WTC11 (cell line): ENCODE data around the gene MEF2D. TPM values are rescaled to one million over a fixed set of nuclear protein-coding genes. Genes with fewer than 3 reads are reported as not detected.

Source experiments
- ATAC-seq: fragments of 200-7000 bp; cut with Tn5 transposase; 2 replicates; pipeline ENCODE4 v1.10.0; 2021; ENCODE audit warnings: mild to moderate bottlenecking, moderate library complexity
- CTCF ChIA-PET: fragments of 300-600 bp; sonication (Branson Sonifier 250); formaldehyde crosslinking; loops from one replicate; lab custom pipeline; 2021; ENCODE audit warnings: antibody characterized with exemption; lab: Charles Lee
- POLR2A ChIA-PET: fragments of 350-600 bp; sonication (Branson Sonifier 250); formaldehyde crosslinking; loops from one replicate; lab custom pipeline; 2021; ENCODE audit warnings: antibody characterized with exemption; lab: Charles Lee
- DNase-seq: peaks from one replicate; pipeline ENCODE4 v3.0.0; 2021; ENCODE audit warnings: low spot score
- H3K27ac Mint-ChIP-seq: 2 replicates; pipeline ENCODE4 v1.8.0; 2021; ENCODE audit warnings: mixed read lengths
- H3K27me3 Mint-ChIP-seq: 2 replicates; pipeline ENCODE4 v1.8.0; 2021; ENCODE audit warnings: low read depth, mild to moderate bottlenecking, moderate library complexity, mixed read lengths
- H3K36me3 Mint-ChIP-seq: 2 replicates; pipeline ENCODE4 v1.8.0; 2021; ENCODE audit warnings: mixed read lengths
- H3K4me1 Mint-ChIP-seq: 2 replicates; pipeline ENCODE4 v1.8.0; 2022; ENCODE audit warnings: mixed read lengths
- H3K4me3 Mint-ChIP-seq: 2 replicates; pipeline ENCODE4 v1.8.0; 2021; ENCODE audit warnings: mild to moderate bottlenecking, moderate library complexity, mixed read lengths
- H3K9me3 Mint-ChIP-seq: 2 replicates; pipeline ENCODE4 v1.8.0; 2021; ENCODE audit warnings: mixed read lengths
- AFF4 ChIP-seq: sonication (generic); formaldehyde crosslinking; IDR thresholded peaks from 2 replicates; pipeline ENCODE4 v1.8.1; 2023; ENCODE audit warnings: mild to moderate bottlenecking, missing genetic modification reagents, borderline replicate concordance
- AR ChIP-seq: fragments of 250-450 bp; sonication (Bioruptor Pico); IDR thresholded peaks from 2 replicates; pipeline ENCODE4 v1.9.0; 2021; ENCODE audit warnings: mild to moderate bottlenecking
- FOXJ3 ChIP-seq: sonication (generic); formaldehyde crosslinking; IDR thresholded peaks from 2 replicates; pipeline ENCODE4 v1.9.0; 2021; ENCODE audit warnings: missing genetic modification reagents, mild to moderate bottlenecking, borderline replicate concordance
- GRHL2 ChIP-seq: fragments of 250-450 bp; sonication (Bioruptor Pico); IDR thresholded peaks from 2 replicates; pipeline ENCODE4 v1.8.0; 2022; ENCODE audit warnings: mild to moderate bottlenecking, moderate library complexity; ENCODE audit not compliant: insufficient replicate concordance, severe bottlenecking
- GTF2I ChIP-seq: fragments of 250-450 bp; sonication (Bioruptor Pico); conservative IDR thresholded peaks from 2 replicates; pipeline ENCODE4 v1.4.0; 2021; ENCODE audit warnings: mild to moderate bottlenecking
- KAT7 ChIP-seq: sonication (generic); formaldehyde crosslinking; IDR thresholded peaks from 2 replicates; pipeline ENCODE4 v1.8.1; 2023; ENCODE audit warnings: missing genetic modification reagents, mild to moderate bottlenecking, borderline replicate concordance
- SMAD3 ChIP-seq: sonication (generic); formaldehyde crosslinking; IDR thresholded peaks from 2 replicates; pipeline ENCODE4 v1.8.0; 2022; ENCODE audit warnings: missing genetic modification reagents, mild to moderate bottlenecking, borderline replicate concordance
- SOX15 ChIP-seq: fragments of 250-450 bp; sonication (Bioruptor Pico); IDR thresholded peaks from 2 replicates; pipeline ENCODE4 v1.9.0; 2021; ENCODE audit warnings: mild to moderate bottlenecking
- ZMAT4 ChIP-seq: fragments of 250-450 bp; sonication (Bioruptor Pico); IDR thresholded peaks from 2 replicates; pipeline ENCODE4 v1.9.0; 2021; ENCODE audit warnings: mild to moderate bottlenecking
- ZNF121 ChIP-seq: sonication (generic); formaldehyde crosslinking; IDR thresholded peaks from 2 replicates; pipeline ENCODE4 v1.8.0; 2023; ENCODE audit warnings: missing genetic modification reagents
- ZNF138 ChIP-seq: sonication (generic); formaldehyde crosslinking; conservative IDR thresholded peaks from 2 replicates; pipeline ENCODE4 v1.8.1; 2022; ENCODE audit warnings: mild to moderate bottlenecking, moderate library complexity, missing genetic modification reagents
- ZNF396 ChIP-seq: fragments of 250-450 bp; sonication (Bioruptor Pico); IDR thresholded peaks from 2 replicates; pipeline ENCODE4 v1.8.0; 2021; ENCODE audit warnings: mild to moderate bottlenecking, moderate library complexity, borderline replicate concordance
- total RNA-seq: library from RNA; stranded (reverse); gene quantifications from 3 replicates; pipeline ENCODE4 v1.2.3, GENCODE V29; 2021
- TF ChIP-seq, protein P1 (sequence below): fragments of 250-450 bp; sonication (Bioruptor Pico); IDR thresholded peaks from 2 replicates; pipeline ENCODE4 v2.1.2; 2022; ENCODE audit warnings: mild to moderate bottlenecking, moderate library complexity
- TF ChIP-seq, protein P2 (sequence below): sonication (generic); formaldehyde crosslinking; IDR thresholded peaks from 2 replicates; pipeline ENCODE4 v1.8.0; 2022; ENCODE audit warnings: mild to moderate bottlenecking, missing genetic modification reagents
- TF ChIP-seq, protein P3 (sequence below): fragments of 250-450 bp; sonication (Bioruptor Pico); IDR thresholded peaks from 2 replicates; pipeline ENCODE4 v1.9.0; 2021; ENCODE audit warnings: moderate library complexity, mild to moderate bottlenecking, inconsistent platforms, borderline replicate concordance
- TF ChIP-seq, protein P4 (sequence below): sonication (generic); formaldehyde crosslinking; IDR thresholded peaks from 2 replicates; pipeline ENCODE4 v1.8.1; 2022; ENCODE audit warnings: mild to moderate bottlenecking, moderate library complexity, missing genetic modification reagents
- TF ChIP-seq, protein P5 (sequence below): sonication (generic); formaldehyde crosslinking; IDR thresholded peaks from 2 replicates; pipeline ENCODE4 v1.8.0; 2022; ENCODE audit warnings: missing genetic modification reagents

Gene MEF2D
- total RNA-seq, 1 experiment from 2014 or later, result 24.1 TPM

GRCh38 chr1:156537027-156537426, 36.5 kb upstream of the MEF2D start:
- POLR2A ChIA-PET, result no interaction called here
- H3K27ac Mint-ChIP-seq, result no peak overlapping the region
- H3K9me3 Mint-ChIP-seq, result no peaks in the 10 kb centered on the region
- ATAC-seq, result no peak
- CTCF ChIA-PET, result interaction anchor here (2.2 kb wide), 1 partner anchor 56 kb away, joined by 10 read pairs; no protein-coding TSS in a partner anchor
- H3K27me3 Mint-ChIP-seq, result no peaks in the 10 kb centered on the region
- peaks cover 9% of the 10 kb centered on the region; the same call in 1 of the 2 replicates for H3K4me1 Mint-ChIP-seq
- H3K4me3 Mint-ChIP-seq, result no peak overlapping the region
- peaks cover 46% of the 10 kb centered on the region for H3K36me3 Mint-ChIP-seq
- no peak for DNase-seq
- no peak for TF ChIP-seq ZMAT4 (CRISPR knock-in tag)
- no peak for TF ChIP-seq GRHL2
- no peak for TF ChIP-seq KAT7 (CRISPR knock-in tag)
- TF ChIP-seq, protein P1, sequence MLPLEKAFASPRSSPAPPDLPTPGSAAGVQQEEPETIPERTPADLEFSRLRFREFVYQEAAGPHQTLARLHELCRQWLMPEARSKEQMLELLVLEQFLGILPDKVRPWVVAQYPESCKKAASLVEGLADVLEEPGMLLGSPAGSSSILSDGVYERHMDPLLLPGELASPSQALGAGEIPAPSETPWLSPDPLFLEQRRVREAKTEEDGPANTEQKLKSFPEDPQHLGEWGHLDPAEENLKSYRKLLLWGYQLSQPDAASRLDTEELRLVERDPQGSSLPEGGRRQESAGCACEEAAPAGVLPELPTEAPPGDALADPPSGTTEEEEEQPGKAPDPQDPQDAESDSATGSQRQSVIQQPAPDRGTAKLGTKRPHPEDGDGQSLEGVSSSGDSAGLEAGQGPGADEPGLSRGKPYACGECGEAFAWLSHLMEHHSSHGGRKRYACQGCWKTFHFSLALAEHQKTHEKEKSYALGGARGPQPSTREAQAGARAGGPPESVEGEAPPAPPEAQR, result no peak
- TF ChIP-seq SMAD3 (CRISPR knock-in tag), result no peak
- TF ChIP-seq ZNF121 (CRISPR knock-in tag), result no peak
- TF ChIP-seq SOX15, result no peak
- no peak for TF ChIP-seq ZNF138
- TF ChIP-seq, protein P2, sequence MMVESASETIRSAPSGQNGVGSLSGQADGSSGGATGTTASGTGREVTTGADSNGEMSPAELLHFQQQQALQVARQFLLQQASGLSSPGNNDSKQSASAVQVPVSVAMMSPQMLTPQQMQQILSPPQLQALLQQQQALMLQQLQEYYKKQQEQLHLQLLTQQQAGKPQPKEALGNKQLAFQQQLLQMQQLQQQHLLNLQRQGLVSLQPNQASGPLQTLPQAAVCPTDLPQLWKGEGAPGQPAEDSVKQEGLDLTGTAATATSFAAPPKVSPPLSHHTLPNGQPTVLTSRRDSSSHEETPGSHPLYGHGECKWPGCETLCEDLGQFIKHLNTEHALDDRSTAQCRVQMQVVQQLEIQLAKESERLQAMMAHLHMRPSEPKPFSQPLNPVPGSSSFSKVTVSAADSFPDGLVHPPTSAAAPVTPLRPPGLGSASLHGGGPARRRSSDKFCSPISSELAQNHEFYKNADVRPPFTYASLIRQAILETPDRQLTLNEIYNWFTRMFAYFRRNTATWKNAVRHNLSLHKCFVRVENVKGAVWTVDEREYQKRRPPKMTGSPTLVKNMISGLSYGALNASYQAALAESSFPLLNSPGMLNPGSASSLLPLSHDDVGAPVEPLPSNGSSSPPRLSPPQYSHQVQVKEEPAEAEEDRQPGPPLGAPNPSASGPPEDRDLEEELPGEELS (CRISPR knock-in tag), result no peak
- TF ChIP-seq, protein P3, sequence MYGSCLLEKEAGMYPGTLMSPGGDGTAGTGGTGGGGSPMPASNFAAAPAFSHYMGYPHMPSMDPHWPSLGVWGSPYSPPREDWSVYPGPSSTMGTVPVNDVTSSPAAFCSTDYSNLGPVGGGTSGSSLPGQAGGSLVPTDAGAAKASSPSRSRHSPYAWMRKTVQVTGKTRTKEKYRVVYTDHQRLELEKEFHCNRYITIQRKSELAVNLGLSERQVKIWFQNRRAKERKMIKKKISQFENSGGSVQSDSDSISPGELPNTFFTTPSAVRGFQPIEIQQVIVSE (CRISPR knock-in tag), result no peak
- no peak for TF ChIP-seq FOXJ3 (CRISPR knock-in tag)
- TF ChIP-seq GTF2I, result no peak
- no peak for TF ChIP-seq AFF4 (CRISPR knock-in tag)
- TF ChIP-seq, protein P4, sequence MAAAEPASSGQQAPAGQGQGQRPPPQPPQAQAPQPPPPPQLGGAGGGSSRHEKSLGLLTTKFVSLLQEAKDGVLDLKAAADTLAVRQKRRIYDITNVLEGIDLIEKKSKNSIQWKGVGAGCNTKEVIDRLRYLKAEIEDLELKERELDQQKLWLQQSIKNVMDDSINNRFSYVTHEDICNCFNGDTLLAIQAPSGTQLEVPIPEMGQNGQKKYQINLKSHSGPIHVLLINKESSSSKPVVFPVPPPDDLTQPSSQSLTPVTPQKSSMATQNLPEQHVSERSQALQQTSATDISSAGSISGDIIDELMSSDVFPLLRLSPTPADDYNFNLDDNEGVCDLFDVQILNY (CRISPR knock-in tag), result no peak
- no peak for TF ChIP-seq ZNF396 (CRISPR knock-in tag)

DNA sequence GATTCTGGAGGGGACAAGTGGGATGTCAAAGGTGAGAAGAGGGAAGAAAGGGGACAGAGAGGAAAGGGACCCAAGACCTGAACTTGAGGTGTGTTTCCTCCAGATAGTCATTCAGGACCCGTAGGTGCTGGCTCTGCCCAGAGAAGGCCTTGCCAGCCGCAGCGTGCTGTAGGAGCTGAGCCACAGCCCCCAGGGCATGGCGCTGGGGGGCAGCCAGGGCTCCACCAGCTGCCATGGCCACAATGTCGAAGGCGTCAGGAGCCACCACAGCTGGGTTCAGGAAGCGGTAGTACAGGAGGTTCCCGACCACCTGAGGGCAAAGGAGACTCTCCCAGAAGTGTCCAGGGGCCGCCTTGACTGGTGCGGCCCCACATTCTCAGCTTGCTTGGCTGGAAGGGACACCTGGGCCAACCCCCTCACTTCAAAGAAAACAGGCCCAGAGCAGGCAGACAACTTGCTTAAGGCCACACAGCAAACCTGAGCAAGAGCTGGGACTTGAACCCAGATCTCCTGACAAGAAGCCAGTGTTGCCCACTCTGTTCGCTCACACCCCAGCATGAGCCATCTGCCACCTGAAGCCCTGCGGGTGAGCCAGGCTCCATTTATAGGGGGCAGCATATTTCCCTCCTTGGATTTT, 34.0 kb upstream of the MEF2D start:
- H3K27me3 Mint-ChIP-seq, result no peaks in the 10 kb centered on the region
- peaks cover 37% of the 10 kb centered on the region for H3K36me3 Mint-ChIP-seq
- no peak for DNase-seq
- ChIA-PET POLR2A (no interaction called here), CTCF (interaction anchor here (0.9 to 1.8 kb wide), 3 partner anchors 18 to 54 kb away, joined by 3 to 9 read pairs (median 3); no protein-coding TSS in a partner anchor)
- no peak overlapping the region for H3K4me3 Mint-ChIP-seq
- no peak for ATAC-seq
- H3K27ac Mint-ChIP-seq, result no peak overlapping the region
- H3K4me1 Mint-ChIP-seq, result peaks cover 9% of the 10 kb centered on the region; the same call in 1 of the 2 replicates
- no peaks in the 10 kb centered on the region for H3K9me3 Mint-ChIP-seq
- TF ChIP-seq AR (CRISPR knock-in tag) (no peak), ZMAT4 (CRISPR knock-in tag) (no peak)
- TF ChIP-seq, protein P5, sequence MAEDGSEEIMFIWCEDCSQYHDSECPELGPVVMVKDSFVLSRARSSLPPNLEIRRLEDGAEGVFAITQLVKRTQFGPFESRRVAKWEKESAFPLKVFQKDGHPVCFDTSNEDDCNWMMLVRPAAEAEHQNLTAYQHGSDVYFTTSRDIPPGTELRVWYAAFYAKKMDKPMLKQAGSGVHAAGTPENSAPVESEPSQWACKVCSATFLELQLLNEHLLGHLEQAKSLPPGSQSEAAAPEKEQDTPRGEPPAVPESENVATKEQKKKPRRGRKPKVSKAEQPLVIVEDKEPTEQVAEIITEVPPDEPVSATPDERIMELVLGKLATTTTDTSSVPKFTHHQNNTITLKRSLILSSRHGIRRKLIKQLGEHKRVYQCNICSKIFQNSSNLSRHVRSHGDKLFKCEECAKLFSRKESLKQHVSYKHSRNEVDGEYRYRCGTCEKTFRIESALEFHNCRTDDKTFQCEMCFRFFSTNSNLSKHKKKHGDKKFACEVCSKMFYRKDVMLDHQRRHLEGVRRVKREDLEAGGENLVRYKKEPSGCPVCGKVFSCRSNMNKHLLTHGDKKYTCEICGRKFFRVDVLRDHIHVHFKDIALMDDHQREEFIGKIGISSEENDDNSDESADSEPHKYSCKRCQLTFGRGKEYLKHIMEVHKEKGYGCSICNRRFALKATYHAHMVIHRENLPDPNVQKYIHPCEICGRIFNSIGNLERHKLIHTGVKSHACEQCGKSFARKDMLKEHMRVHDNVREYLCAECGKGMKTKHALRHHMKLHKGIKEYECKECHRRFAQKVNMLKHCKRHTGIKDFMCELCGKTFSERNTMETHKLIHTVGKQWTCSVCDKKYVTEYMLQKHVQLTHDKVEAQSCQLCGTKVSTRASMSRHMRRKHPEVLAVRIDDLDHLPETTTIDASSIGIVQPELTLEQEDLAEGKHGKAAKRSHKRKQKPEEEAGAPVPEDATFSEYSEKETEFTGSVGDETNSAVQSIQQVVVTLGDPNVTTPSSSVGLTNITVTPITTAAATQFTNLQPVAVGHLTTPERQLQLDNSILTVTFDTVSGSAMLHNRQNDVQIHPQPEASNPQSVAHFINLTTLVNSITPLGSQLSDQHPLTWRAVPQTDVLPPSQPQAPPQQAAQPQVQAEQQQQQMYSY (CRISPR knock-in tag), result no peak
